DMS53 (cell line): ENCODE measurements around the gene ZBTB7C.

Experiments
- DNase-seq: peaks from one replicate; lab custom pipeline; 2025; lab: John Stamatoyannopoulos, UW

ZBTB7C gene

DNA sequence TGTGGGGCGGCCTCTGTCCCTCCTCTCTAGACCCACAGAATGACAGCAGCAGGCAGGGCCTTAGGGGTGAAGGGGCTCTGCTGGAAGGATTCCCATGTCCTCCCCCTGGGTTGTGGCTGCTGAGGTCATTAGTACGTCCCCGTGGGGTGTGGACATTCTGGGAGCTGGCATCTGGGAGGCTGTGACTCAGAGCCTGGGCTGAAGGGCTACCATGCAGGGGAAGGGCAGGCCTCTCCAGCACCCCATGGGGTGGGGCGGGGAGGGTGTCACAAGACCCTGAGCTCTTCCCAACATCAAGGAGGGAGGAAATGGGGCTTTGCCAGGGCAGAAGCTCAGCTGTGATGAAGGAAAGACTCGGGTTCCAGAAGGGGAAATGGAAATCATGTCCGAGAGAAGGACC is 373.0 kb downstream of the ZBTB7C start:
- peak; percentile 60 for DNase-seq

DNA sequence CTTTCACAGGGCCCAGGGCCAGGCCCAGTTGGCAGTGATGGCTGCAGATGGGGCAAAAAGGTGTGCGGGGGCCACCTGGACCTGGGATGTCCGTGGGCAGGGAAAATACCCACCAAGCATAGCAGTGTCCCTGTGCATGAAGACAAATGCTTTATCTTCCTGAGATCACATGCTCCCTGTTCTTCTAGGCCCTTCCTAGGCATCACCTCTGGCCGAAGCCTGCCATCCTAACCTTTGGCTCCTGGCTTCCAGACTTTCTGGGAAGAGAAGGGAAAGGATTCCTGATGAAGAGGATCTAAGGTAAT is 373.7 kb downstream of the ZBTB7C start:
- no peak for DNase-seq

DNA sequence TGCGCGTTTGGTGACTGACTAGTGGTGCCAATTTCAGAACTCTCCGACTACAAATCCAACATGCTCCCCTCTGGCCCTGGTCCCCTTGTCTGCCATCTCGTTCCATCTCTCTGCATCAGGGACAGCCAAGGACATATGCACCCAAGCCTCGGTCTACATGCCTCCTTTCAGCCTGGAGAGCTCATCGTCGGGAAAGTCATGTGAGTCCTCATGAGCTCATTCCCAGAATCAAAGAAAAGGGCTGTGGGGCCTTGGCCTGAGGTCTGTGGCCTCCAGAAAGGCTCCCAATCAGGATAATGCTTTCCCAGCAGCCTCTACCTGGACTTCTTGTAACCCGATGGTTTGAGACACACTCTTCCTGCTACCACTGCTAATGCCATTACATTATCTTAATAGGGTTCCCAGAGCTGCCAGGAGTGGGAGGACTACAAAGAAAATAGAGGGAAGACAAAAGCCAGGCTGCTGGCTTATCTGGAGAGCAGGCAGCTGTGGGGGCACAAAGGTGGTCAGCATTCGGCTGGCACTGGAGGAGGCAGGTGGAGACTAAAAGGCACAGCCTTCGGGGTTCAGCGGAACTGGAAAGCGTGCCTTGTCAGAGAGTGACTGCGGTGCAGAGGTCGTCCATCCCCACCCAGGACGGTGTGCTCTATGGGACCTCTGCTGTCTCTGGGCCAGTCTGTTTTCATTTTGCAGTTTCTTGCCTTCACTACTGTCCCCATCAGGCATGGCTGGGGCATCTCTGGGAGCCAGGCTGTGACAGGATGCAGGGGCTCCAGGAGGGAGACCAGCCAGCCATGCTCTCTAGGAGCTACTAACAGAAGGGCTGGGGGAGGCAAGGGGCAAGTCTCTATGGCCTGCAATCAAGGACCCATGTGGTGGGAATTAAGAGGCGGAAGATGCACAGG is 374.3 kb downstream of the ZBTB7C start:
- DNase-seq: no peak

DNA sequence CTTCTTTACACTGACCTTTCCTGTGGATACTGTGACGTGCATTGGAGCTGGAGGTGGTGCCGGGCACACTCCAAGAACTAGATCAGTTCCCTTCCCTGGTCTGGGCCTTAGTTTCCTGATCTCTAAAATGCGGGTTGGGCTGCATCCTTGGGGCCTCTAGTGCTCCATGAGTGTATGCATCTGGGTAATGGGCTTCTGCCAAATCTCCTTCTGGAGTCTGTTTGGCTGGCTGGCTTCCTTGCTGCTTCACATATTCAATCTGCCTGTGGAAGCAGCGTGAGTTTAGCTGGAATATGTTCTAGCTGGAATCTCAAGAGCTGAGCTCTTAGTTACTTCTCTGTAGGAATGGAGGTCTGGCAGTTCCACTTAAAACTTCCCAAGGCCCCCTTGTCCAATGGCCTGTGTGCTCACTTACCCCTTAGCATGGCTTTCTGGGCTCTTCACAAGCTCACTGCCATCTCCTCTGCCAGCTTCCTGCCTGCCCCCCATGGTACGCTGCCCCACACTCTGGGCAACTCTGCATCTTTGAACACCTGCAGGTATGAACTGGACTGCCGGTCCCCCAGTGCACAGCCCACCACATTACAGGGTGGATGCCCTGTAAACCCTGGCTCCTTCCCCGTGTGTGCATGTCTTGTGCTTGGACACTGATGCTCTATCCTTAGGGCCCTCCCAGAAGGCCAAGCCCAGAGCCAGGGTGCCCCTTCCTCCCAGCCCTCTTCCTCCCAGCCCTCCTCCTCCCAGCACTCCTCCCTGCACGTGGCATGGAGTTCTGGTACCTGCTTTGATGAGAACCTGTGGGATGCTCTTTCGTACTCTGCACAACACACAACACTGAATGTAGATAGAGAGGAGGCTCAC is 375.2 kb downstream of the ZBTB7C start:
- no peak for DNase-seq

DNA sequence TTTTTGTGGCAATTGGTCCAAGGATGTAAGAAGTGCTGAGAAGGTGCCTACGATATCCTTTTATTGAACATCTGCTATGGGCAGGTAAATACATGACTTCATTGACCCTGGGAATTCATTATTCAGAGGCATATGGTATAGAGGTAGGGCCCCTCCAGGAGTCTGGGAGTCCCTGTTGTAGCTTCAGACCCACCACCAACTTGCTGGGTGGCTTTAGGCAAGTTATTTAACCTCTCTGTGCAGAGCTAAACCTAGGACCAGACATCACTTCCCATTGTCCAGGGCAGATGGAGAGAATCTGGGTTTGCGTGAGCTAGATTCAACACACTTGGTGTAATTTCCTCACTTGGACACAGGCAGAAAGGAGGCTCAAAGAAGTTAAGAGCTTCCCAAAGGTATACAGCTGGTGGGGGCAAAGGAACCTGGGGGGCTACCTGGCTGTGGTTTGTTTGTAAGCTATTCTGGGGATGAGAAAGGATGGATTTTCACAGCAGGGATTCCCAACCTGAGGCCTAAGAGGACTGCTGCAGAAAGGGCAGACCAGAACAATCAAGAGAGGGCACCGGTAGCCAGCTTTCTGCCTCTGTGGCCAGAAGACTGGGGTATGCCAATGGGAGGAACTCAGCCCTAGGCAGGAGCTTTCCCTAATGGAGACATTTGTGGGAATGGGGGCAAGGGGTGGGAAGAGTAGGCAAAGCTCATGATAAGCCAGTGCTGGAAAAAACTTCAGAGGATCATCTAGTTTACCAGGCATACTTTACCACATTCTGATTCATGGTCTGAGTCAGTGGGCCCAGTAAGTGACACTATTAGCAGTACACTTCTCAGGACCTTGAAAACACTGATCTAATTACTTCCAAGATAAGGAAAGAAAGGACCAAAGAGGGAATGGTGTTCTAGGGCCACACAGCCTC is 376.1 kb downstream of the ZBTB7C start:
- no peak for DNase-seq

DNA sequence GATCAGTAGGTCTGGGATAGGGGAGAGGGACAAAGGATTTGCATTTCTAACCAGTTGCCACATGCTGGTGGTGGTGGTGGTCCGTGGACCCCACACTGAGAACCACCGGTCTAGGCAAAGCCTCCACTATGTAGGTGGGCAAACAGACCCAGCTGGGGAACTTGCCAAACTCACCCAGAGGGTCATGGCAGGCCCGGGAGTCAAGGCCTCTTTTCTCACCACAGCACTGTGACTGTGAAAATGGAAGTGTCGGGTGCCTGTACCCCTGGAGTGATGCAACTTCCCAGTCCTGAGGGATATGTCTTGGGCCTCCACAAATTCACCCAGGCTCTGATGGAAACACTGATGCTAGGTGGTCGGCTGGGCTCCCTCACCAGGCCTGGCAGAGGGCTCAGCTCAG is 377.5 kb downstream of the ZBTB7C start:
- DNase-seq: no peak

DNA sequence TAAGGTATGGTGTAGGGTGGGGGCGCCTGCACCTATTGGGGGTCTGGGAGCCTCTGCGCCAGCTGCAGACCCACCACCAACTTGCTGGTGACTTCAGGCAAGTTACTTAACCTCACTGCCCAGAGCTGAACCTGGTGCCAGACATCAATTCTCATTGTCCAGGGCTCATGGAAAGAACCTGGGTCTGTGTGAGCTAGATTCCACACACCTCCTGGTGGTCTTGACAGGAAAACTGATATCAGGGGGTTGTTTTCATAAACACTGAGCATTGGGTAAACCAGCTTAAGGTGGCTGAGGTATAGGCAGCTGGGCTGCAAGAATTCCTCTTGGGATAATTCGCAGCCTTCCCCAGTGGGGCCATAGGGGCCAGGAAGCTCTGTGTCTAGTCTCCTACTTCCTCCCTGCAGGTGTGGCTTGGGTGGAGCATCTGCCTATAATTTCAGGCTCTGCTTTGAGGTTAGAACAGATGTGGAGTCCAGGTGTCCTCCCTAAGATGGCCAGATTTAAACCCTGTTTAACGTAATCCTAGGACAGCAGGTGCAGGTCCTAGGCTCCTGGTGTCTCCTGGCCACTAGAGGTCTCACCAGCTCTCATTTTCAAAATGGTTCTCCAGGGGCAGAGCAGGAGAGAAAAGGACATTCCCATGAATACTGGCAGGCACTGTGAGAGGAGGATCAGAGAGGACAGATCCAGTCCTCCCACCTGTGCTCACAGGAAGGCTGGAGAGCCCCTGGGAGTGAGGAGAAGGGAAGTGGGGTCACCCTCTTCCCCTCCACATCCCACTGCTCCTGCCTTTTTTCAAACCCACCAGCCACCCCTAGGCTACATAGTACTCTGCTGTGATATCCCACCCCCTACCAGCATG is 378.3 kb downstream of the ZBTB7C start:
- peak; percentile 94 for DNase-seq

DNA sequence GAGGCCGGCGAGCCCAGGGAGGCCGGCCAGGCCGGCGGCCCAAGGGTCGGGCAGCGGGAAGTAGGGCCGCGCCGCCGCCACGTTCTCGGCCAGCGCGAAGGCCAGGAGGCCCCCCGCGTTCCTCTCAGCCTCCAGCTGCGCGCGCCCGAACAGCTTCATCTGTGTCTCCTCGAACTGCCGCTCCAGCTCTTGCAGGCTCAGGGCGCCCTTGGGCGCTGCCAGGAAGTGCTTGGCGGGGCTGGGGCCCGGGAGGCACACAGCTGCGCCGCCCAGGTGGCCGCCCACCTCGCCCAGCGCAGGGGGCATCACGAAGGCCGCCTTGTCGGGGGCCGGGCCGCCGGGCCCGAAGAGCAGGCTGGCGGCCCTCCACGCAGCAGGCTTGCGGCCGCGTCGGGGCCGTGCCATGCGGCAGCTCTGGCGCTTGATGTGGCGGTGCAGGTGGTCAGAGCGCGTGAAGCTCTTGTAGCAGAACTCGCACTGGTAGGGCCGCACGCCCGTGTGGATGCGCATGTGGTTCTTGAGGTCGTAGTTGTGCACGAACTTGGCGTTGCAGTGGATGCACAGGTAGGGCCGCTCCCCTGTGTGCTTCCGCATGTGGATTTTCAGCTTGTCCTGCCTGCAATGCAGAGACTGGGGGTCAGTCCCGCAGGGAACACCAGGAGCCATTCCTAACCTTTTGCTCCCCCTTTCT is 379.7 kb downstream of the ZBTB7C start:
- no peak for DNase-seq

DNA sequence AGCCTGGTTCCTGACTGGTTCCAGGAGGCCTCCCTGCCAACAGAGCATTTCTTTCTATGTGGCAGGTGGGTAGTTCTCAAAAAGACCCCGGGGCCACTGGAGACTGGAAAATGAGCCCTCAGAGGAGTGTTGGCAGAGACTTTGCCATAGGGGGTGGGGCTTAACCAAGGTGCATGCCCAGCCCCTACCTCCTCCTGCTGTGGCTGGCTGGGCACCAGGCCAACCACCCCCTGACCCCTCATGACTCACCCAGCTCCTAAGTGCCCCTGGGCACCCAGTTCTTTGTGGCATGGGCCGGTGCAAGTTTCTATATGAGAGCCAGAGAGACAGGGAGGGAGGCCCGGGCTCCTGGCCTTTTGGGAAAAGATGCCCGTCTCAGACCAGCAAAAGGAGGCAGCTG is 380.5 kb downstream of the ZBTB7C start:
- DNase-seq: peak; percentile 47

DNA sequence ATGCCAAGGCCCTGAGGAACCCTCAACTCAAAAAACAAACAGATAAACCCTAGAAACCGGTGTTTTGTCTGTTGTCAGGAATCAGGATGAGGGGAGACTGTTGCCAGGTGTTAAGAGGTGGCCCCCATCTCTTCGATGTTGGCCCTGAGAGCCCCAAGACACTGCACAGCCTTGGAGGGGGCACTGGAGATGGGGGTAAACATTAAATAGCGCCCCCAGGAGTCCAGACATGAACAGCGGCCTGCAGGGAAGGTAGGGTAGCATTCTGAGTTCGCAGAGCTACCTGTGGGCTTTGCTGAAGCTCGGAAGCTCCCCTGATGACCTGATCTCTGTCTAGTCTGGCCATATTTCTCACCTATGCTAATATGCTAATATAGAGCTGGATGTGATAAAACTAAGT is 381.1 kb downstream of the ZBTB7C start:
- DNase-seq: no peak

DNA sequence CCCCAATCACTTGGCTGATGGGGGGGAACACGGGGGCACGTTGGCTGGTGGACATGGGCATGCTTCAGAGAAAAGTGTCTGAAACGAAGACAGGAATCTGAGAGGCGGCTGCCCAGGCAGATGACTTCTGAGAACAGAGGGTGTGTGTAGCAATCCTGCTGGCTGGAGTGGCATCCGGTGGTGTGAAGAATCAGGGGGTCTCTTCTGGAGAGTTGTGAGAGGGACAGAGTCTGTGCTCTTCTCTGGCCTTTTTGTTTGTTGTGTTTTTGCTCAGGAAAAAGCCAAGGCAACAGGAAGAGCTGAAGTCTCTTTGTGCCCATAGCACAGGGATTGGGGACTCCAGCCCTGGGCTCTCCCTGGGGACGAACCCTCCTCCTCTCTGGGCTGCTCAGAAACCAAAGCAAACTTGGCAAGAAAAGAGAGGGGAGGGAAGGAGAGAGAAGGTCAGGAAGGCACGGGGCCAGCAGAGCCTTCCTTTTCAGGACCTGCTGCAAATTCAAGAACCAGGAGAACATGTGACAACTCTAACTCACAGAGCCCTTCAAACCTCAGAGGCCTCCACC is 381.7 kb downstream of the ZBTB7C start:
- DNase-seq: no peak

DNA sequence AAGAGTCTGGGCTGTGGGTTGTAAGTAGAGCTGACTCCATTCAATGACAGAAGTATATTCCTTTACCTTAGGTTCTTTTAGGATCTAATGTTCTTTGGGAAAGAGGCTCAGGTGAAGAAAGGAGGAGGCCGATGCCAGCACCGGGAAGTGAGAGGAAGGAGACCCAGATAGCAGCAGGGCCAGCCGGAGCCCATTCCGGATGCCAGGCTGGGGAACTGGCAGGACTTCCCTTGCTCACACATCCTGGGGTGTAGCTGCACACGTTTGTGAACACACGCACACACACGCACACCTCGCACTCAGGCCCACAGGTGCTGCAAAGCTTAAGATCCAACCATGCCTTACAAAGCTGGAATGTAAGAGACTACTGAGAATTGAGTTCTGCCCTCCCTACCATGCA is 383.0 kb downstream of the ZBTB7C start:
- no peak for DNase-seq

DNA sequence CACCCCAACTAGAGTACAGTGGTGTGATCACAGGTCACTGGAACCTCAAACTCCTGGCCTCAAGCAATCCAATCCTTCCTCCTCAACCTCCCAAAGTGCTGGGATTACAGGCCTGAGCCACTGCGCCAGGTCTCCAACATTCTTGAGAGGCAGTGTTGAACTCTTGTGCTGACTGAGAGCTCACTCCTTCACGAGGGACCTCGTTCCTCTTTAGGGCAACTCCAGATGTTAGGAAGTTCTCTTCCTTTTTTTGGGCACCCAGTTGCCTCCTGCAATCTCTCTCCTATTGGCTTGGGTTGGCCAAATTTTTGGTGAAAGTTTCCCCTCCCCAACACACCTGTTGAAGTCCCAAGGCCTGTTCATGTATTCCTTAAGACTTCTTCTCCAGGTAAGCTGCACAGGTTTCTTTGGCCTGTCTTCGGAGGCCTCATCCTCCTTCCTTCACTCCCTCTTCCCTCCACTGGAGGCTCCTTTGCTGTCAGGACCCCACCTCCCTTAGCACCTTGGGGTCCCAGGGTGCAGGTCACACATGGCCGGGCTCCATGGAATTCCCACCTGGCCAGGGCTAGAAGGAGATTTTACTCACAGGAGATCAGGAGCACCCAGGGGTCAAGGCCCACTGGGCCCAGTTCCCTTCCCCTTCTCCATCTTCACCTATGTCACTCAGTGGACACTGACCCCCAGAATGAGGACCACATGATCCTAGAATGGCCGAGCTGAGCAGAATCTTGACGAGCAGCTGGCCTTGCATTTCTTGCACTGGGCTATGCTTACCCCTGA is 384.1 kb downstream of the ZBTB7C start:
- no peak for DNase-seq

DNA sequence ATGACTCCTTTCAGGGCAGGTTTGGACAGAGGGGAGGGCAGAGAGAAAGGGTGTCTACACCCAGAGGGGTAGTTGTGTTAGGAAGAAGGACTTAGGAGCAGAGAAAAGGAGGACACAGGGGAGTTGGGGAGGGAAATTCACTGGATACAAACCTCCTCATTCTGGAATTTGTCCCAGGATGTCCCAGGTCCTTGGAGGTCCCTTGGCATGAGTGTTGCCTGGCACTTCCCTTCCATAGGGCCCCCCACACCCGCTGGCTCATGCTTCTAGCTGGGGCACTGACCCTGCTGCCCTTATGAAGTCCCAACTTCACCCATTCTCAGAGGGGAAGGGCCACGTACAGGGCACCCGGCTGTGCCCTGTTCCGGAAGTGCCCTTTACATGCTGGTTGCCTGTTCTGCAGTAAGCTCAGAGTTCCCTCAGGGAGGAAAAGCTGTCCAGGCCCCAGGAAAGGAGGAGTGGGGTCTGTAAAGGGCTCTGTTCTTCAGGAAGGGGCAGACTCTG is 385.1 kb downstream of the ZBTB7C start:
- DNase-seq: peak; percentile 61

DNA sequence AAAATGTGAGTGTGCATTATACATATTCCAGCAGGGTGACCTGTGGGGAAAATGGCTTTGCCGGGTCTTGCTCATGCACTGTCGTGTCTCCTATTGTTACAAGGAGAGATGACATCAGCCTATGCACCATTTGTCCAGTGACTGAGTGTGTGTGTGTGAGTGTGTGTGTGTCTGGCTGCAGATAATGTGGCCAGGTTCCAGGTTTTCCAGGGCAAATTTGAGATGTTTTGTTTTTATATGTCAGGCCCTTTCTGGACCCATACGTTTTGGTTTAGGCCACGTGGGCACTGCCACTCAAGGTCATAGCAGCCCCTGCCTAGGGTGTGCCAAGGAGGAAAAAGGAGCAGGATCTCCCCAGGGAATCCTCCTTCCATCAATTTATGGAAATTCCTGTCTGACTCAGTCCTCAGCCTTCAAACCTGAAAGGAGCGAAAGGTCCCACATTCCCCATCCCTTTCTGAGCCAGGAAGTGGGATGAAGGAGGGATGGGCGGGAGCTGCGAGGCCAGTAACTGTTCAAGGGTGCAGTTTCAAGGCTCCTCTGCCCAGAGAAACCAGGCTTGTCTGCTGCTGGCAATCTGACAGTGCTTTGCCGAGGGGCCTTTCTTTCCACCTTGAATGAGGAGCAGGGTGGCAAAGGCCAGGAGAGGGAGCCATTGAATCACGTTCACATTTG is 385.7 kb downstream of the ZBTB7C start:
- DNase-seq: peak; percentile 96

DNA sequence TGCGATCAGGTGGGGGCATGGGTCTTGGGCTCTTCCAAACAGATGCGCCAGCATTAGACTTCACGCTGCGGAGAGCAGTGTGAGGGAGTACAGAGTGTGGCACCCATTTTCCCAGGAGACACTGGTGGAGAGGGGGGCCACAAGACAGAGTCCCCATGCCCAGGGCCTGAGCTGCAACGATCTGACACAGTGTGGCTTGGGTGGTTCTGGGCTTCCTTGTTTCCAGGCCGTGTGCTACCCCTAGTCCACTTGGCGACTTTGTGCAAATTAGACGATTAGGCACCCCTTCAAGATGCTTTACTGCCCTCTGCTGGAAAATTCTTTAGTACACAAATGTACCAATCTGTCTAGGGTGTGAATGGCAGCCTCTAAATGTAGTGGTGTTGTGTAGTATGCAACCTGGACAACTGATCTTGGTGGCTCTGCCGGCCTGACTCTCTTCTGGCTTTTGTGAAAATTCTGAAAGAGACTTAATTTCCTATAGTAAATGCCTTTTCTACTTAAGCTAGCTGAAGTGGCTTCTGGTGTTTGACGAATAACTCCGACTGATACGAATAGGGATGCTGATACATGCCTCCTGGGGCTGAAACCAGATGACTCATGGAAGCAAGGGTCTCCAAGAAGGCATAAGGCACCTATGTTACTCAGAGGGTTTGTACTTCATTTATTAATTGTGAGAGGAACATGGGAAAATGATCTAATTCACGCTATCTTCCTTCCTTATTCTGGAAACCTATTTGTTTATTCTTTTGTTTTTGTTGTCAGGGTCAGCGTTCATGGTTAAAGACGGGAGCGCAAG is 386.5 kb downstream of the ZBTB7C start:
- peak; percentile 94 for DNase-seq

DNA sequence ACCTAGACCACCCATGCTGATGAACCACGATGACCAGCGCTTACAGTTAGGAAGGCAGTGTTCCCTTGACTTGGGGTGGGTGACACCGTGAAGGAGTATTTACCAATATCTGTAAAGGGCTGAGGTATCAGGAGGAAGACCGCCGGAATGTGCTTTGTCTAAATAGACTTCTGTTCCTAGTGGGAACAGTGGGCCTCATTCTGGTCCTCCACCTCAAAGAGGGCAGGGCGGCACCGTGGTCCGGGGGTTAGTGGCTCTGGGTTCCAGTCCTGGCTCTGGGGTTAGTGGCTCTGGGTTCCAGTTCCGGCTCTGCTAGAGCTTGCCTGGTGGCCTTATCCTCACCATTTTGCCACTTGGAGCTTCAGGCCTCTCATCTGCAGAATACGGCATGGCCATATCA is 387.2 kb downstream of the ZBTB7C start:
- DNase-seq: no peak
